ENCODE measurements around the gene CDC20B. TPM values are rescaled to one million over a fixed set of nuclear protein-coding genes. Genes with fewer than 3 reads are reported as not detected.

CDC20B gene
- total and polyA plus RNA-seq, 7 donors = not detected

DNA sequence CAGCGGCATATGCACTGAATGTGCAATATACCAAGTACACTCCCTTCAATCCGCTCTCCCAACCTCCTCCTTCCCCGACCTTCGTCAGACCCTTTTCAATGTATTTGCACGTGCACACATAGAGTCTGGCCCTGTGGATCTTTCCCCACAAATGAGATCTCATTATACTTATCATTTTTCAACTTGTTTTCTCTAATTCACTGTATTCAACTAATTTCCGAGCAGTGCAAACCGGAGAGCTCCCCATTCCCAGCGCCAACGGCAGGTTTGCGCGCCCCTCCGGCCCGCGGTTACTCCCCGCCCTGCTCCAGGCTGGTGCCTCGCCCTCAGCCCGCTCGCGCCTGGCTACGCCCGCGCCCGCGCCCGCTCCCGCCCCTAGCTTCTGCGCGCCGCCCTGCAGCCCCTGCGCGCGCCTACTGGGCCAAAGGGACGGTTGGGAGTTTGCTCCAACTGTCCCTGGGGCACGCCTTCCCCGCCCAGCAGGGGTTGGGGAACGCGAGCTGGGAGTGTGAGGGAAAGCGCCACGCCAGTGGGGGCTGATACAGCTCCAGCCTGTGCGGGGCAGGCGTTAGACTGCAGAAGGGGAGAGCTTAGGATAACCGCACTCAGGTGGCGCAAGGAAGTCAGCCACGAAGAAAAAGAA lies 3.3 kb upstream of the CDC20B start:
- Histone ChIP-seq H3K36me3 (ENCODE audit: insufficient read depth in 1 of 2, low read depth in 1 of 2) (no peaks in the 10 kb centered on the region), H3K27me3 (ENCODE audit: insufficient read depth in 3 of 3, low read length in 2 of 3) (peaks cover 5 to 64% (median 14%) of the 10 kb centered on the region in 3 donors), H3K27ac (no peak overlapping the region), H3K4me3 (peak overlapping the region; percentile 53), H3K9me3 (no peaks in the 10 kb centered on the region), H3K4me1 (peaks cover 12% of the 10 kb centered on the region)
- WGBS, 3 donors = 1 to 3% (median 3%) methylated on average over 44 of the region's 44 CpGs
- intact Hi-C loops (cut with DNase I) = loop anchor here (2.0 to 10.0 kb wide), 2 partner anchors 53 to 59 kb away; partner anchors contain the start of gene CCNO (in 1 of the 2)
- ATAC-seq = peak; percentile 44 to 74 (median 66)
- TF ChIP-seq, protein P1, sequence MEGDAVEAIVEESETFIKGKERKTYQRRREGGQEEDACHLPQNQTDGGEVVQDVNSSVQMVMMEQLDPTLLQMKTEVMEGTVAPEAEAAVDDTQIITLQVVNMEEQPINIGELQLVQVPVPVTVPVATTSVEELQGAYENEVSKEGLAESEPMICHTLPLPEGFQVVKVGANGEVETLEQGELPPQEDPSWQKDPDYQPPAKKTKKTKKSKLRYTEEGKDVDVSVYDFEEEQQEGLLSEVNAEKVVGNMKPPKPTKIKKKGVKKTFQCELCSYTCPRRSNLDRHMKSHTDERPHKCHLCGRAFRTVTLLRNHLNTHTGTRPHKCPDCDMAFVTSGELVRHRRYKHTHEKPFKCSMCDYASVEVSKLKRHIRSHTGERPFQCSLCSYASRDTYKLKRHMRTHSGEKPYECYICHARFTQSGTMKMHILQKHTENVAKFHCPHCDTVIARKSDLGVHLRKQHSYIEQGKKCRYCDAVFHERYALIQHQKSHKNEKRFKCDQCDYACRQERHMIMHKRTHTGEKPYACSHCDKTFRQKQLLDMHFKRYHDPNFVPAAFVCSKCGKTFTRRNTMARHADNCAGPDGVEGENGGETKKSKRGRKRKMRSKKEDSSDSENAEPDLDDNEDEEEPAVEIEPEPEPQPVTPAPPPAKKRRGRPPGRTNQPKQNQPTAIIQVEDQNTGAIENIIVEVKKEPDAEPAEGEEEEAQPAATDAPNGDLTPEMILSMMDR (IDR thresholded peaks at IDR 0.05) = peak; percentile 40
- DNase-seq = peak; percentile 27 to 62

DNA sequence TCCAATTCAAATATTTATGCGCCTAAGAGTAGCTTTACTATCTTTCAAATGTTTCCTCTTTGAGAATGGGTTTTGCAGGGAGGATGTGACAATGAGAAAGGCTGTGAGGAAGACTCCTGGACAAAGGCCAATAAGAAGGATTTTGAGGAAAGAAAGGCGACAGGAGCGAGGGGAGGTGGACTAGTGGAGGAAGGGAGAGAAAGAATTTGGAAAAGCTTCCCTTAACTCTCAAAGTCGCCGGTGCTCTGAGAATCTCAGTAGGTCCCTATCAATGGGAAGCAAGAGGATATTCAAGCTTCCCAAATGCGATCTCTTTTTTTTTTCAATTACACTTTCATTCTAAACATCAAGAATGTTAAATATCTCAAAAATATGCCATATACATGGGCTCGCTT lies 2.8 kb upstream of the CDC20B start:
- ATAC-seq = no peak
- Histone ChIP-seq H3K27me3 (ENCODE audit: insufficient read depth in 3 of 3, low read length in 2 of 3) (peaks cover 5 to 64% (median 14%) of the 10 kb centered on the region in 3 donors), H3K4me1 (peaks cover 12% of the 10 kb centered on the region), H3K9me3 (no peaks in the 10 kb centered on the region), H3K4me3 (peak overlapping the region; percentile 53), H3K27ac (no peak overlapping the region), H3K36me3 (ENCODE audit: insufficient read depth in 1 of 2, low read depth in 1 of 2) (no peaks in the 10 kb centered on the region)
- DNase-seq = no peak
- 16 to 20% (median 18%) methylated on average over 7 of the region's 7 CpGs for WGBS, 3 donors
- TF ChIP-seq, protein P1 (IDR thresholded peaks at IDR 0.05) = no peak
- intact Hi-C loops (cut with DNase I) = loop anchor here (2.0 to 10.0 kb wide), 2 partner anchors 53 to 59 kb away; partner anchors contain the start of gene CCNO (in 1 of the 2)

DNA sequence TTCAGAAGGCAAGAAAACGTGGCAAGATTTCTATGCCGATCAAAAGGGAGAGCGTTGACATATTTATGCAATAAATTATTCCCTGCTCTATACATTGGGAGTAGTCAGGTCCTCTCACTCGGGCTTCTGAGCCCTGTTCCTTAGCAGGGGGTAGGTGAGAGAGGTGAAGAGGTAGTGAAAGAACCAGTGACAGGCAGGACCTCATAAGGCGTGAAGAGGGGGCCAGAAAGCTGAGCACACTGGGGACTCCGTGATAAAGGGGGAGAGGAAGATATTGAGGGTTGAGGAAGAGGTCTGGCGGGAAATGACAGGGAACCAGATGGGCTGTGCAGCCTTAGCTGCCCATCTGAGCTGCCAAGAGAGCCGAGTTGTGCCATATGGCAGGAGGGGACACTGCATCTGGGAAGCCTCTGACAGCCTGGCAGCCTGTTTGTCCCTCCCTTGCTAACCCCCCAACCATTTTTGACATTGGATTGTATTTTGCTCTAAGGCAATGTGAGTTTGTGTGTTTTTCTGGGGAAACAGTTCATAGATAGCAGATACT lies 782 bp upstream of the CDC20B start:
- TF ChIP-seq, protein P1 (IDR thresholded peaks at IDR 0.05) = no peak
- Histone ChIP-seq H3K9me3 (no peaks in the 10 kb centered on the region), H3K27ac (no peak overlapping the region), H3K4me1 (peaks cover 12% of the 10 kb centered on the region), H3K4me3 (peak overlapping the region; percentile 68), H3K27me3 (ENCODE audit: insufficient read depth in 3 of 3, low read length in 2 of 3) (peaks cover 5 to 55% (median 14%) of the 10 kb centered on the region in 3 donors), H3K36me3 (ENCODE audit: insufficient read depth in 1 of 2, low read depth in 1 of 2) (no peaks in the 10 kb centered on the region)
- no peak for ATAC-seq
- DNase-seq = no peak
- intact Hi-C loops (cut with DNase I) = loop anchor here (5.0 to 10.0 kb wide), 2 partner anchors 61 to 524 kb away; partner anchors contain the start of gene CCNO (in 1 of the 2)
- WGBS, 3 donors = 19 to 22% (median 19%) methylated on average over 8 of the region's 8 CpGs

DNA sequence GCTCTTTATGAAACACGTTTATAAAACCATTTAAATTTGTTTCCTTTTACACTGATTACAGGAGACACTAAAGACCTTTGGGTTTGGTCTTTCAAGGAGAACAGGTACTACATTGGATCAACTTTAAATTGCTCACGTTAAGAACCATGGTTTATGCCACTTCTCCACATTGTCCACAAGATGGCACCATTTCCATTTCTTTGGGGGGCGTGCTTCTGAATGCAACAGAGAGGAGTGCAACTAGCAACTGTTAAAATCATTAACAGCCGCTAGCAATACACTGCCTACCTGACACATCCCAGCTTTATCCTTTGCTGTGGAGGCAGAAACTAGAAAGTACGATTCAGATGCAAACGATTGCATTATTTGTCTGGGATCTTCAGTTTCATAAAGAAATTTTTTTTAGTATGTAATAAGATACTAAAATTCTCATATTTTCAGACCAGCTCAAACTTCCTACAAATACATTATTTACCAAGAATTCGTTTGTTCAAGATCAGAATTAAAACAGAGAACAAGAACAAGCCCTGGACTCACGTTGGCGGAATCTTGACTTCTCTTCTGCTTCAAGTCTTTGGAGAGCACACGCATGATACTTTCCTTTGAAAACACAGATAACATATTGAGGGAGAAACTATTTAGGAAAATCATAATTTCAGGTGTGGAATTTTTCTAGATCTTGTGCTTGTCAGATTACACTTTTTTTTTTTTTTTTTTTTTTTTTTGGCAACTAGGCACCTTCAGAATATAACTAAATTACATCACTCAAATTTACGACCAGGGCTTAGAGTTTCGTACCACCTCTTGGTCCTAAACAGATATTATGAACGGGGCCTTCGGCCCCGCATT lies 702 bp downstream of the CDC20B start:
- peaks cover 0 to 45% (median 12%) of the 10 kb centered on the region in 3 donors for H3K27me3 ChIP-seq (ENCODE audit: insufficient read depth in 3 of 3, low read length in 2 of 3)
- 6 to 8% (median 7%) methylated on average over 15 of the region's 15 CpGs for WGBS, 3 donors
- no peak for DNase-seq

More for the DNA sequence above, 702 bp downstream of the CDC20B start:
- Histone ChIP-seq H3K36me3 (ENCODE audit: insufficient read depth in 1 of 2, low read depth in 1 of 2) (no peaks in the 10 kb centered on the region), H3K9me3 (no peaks in the 10 kb centered on the region), H3K4me3 (peak overlapping the region; percentile 68), H3K4me1 (peaks cover 12% of the 10 kb centered on the region), H3K27ac (no peak overlapping the region)
- peak; percentile 76 to 91 (median 82) for ATAC-seq
- intact Hi-C loops (cut with DNase I) = loop anchor here (5.0 to 10.0 kb wide), 2 partner anchors 63 to 525 kb away; partner anchors contain the start of gene CCNO (in 1 of the 2)
- TF ChIP-seq, protein P1 (IDR thresholded peaks at IDR 0.05) = peak; percentile 82

Measured in psoas muscle (tissue), 8 donors.